ENCODE data around the gene SLC4A5. TPM values are rescaled to one million over a fixed set of nuclear protein-coding genes. Genes with fewer than 3 reads are reported as not detected.

SLC4A5 gene
- polyA plus RNA-seq, 2 of the 4 experiments (the other 2 are of a cell fraction) = 0.50 to 1.1 TPM

DNA sequence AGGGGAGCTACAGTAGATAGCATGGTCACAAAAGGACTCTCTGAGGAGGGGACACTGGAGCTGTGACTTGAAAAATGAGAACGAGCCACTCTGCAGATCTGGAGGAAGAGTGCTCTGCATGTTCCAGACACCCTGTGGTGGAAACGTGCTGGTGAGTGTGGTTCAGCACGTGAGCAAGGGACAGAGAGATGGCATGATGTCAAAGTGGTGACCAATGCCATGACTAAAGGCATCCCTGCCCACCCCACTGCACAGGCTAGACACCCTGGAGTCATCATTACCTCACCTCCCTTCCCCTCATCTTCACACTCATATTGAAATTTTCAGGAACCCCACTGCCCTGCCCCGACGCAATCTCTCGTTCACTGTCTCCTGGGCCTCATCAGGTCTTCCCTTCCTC lies 56.5 kb downstream of the SLC4A5 start (continued):
- TF ChIP-seq FOSB (CRISPR knock-in tag; IDR thresholded peaks at IDR 0.05) = no peak
- TF ChIP-seq HDAC2 (IDR thresholded peaks at IDR 0.05) = no peak
- no peak for TF ChIP-seq ZSCAN20 (CRISPR knock-in tag; IDR thresholded peaks at IDR 0.05)
- no peak for TF ChIP-seq CHD2 (IDR thresholded peaks at IDR 0.05; ENCODE audit: low read length, partially characterized antibody)
- no peak for TF ChIP-seq EP300 (IDR thresholded peaks at IDR 0.05)
- no peak for TF ChIP-seq RCOR1 (IDR thresholded peaks at IDR 0.05; ENCODE audit: low read depth, low read length)

DNA sequence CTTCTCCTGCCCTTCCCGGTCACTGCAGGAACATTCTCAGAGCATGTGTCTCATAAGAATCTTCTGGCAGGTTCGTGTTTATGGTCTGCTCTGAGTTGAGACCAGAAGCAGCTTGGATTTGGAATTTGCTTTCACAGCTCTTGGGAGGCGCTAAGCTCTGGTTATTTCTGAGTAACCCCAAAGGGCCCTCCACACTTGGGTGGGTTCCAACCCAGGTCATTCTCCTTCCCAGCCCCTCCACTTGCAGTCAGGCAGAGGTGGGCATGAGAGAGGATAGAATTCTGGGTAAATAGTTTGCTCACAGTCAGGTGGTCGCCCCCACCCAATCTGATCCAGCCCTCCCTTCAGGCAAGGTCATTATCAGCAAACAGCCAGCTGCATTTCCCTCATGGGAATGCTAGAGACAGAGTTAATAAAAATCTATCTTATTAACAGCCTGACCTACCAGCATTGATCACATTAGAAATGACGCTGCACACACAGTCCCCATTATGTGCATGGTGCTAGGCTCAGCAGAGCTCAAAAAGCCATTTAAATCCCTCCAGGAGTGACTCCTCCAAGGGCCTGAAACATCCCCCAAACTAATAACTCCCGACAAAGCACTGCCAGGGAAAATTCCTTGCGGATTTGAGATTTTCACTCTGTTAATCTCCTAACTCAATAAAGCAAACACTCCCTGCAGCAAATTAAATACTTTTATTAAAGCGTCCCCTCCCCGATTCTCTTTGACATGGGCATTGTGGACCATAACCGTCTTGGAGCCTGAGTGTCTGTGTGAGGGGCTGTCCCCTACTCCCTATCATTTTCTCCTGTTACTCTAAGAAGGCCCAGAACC lies 61.9 kb downstream of the SLC4A5 start:
- ATAC-seq = no peak
- no peak overlapping the region for H3K4me2 ChIP-seq
- no peak for TF ChIP-seq CHD4 (IDR thresholded peaks at IDR 0.05; ENCODE audit: borderline replicate concordance)
- TF ChIP-seq, protein P1, sequence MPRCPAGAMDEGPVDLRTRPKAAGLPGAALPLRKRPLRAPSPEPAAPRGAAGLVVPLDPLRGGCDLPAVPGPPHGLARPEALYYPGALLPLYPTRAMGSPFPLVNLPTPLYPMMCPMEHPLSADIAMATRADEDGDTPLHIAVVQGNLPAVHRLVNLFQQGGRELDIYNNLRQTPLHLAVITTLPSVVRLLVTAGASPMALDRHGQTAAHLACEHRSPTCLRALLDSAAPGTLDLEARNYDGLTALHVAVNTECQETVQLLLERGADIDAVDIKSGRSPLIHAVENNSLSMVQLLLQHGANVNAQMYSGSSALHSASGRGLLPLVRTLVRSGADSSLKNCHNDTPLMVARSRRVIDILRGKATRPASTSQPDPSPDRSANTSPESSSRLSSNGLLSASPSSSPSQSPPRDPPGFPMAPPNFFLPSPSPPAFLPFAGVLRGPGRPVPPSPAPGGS (IDR thresholded peaks at IDR 0.05) = no peak
- TF ChIP-seq NPAS2 (CRISPR knock-in tag; IDR thresholded peaks at IDR 0.05; ENCODE audit: borderline replicate concordance) = no peak
- TF ChIP-seq POLR2A (IDR thresholded peaks at IDR 0.05; ENCODE audit: low read length) = no peak
- TF ChIP-seq ESRRA (IDR thresholded peaks at IDR 0.05; ENCODE audit: borderline replicate concordance, low read length) = no peak
- TF ChIP-seq RNF2 (IDR thresholded peaks at IDR 0.05; ENCODE audit: borderline replicate concordance, low read depth) = no peak
- TF ChIP-seq, protein P2, sequence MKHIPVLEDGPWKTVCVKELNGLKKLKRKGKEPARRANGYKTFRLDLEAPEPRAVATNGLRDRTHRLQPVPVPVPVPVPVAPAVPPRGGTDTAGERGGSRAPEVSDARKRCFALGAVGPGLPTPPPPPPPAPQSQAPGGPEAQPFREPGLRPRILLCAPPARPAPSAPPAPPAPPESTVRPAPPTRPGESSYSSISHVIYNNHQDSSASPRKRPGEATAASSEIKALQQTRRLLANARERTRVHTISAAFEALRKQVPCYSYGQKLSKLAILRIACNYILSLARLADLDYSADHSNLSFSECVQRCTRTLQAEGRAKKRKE (CRISPR knock-in tag; IDR thresholded peaks at IDR 0.05; ENCODE audit: low read depth) = no peak
- no peak for TF ChIP-seq GATA3 (IDR thresholded peaks at IDR 0.05; ENCODE audit: borderline replicate concordance)
- no peak for TF ChIP-seq BHLHE40 (IDR thresholded peaks at IDR 0.05; ENCODE audit: low read depth, low read length)
- TF ChIP-seq, protein P3, sequence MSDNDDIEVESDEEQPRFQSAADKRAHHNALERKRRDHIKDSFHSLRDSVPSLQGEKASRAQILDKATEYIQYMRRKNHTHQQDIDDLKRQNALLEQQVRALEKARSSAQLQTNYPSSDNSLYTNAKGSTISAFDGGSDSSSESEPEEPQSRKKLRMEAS (IDR thresholded peaks at IDR 0.05) = no peak
- TF ChIP-seq NR3C1 (IDR thresholded peaks at IDR 0.05) = no peak
- no peak for TF ChIP-seq POLR2AphosphoS2 (conservative IDR thresholded peaks at IDR 0.05; ENCODE audit: low read length)
- H3K4me3 ChIP-seq = no peak overlapping the region
- no peaks in the 10 kb centered on the region for H3K9me3 ChIP-seq
- no peak for DNase-seq (ENCODE audit: low read depth in 1 of 2, low spot score in 1 of 2)
- no peak for FAIRE-seq
- ChIA-PET POLR2A (no interaction called here), CTCF (interaction anchor here (1.0 to 3.2 kb wide), 8 partner anchors 9 to 117 kb away, joined by 3 to 19 read pairs (median 4); no protein-coding TSS in a partner anchor)
- 71% methylated on average over 10 of the region's 10 CpGs for WGBS (ENCODE audit: missing lambda C conversion rate)
- no peak overlapping the region for H3K27ac ChIP-seq
- H3K4me1 ChIP-seq = no peaks in the 10 kb centered on the region

DNA sequence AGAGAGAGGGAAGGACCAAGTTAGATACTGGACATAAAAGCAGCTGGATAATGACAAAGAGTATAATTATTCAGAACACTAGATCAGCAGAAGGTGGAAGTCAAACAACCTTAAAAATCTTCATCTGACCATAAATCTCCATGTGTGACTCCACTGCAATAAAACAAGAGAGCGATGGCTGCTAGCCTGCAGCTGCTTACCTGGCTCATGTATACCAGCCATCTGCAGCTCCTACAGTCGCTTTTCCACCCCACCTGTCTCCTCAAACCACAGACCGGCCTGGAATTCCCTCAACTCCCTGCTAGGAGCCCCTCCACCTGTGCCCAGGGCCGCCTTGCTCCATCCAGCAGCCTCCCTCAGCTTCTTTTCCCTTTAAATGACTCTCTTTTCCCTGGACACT lies 64.5 kb downstream of the SLC4A5 start:
- TF ChIP-seq RFX5 (IDR thresholded peaks at IDR 0.05) (no peak), ZSCAN20 (CRISPR knock-in tag; IDR thresholded peaks at IDR 0.05) (no peak), HOXA7 (CRISPR knock-in tag; IDR thresholded peaks at IDR 0.05) (no peak), EP300 (IDR thresholded peaks at IDR 0.05) (no peak), GATA3 (IDR thresholded peaks at IDR 0.05; ENCODE audit: borderline replicate concordance) (no peak), POLR2AphosphoS2 (conservative IDR thresholded peaks at IDR 0.05; ENCODE audit: low read length) (no peak), ZFP36 (IDR thresholded peaks at IDR 0.05; ENCODE audit: borderline replicate concordance, partially characterized antibody) (no peak), CEBPB (IDR thresholded peaks at IDR 0.05) (no peak), KDM5A (IDR thresholded peaks at IDR 0.05) (no peak), CBX2 (IDR thresholded peaks at IDR 0.05; ENCODE audit: borderline replicate concordance, low read depth) (no peak), EHMT2 (IDR thresholded peaks at IDR 0.05; ENCODE audit: low read depth) (no peak), JUNB (IDR thresholded peaks at IDR 0.05) (no peak)
- TF ChIP-seq, protein P1 (IDR thresholded peaks at IDR 0.05) = no peak
- TF ChIP-seq, protein P4, sequence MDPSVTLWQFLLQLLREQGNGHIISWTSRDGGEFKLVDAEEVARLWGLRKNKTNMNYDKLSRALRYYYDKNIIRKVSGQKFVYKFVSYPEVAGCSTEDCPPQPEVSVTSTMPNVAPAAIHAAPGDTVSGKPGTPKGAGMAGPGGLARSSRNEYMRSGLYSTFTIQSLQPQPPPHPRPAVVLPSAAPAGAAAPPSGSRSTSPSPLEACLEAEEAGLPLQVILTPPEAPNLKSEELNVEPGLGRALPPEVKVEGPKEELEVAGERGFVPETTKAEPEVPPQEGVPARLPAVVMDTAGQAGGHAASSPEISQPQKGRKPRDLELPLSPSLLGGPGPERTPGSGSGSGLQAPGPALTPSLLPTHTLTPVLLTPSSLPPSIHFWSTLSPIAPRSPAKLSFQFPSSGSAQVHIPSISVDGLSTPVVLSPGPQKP (IDR thresholded peaks at IDR 0.05; ENCODE audit: low read depth, low read length) = no peak
- TF ChIP-seq, protein P5, sequence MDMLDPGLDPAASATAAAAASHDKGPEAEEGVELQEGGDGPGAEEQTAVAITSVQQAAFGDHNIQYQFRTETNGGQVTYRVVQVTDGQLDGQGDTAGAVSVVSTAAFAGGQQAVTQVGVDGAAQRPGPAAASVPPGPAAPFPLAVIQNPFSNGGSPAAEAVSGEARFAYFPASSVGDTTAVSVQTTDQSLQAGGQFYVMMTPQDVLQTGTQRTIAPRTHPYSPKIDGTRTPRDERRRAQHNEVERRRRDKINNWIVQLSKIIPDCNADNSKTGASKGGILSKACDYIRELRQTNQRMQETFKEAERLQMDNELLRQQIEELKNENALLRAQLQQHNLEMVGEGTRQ (IDR thresholded peaks at IDR 0.05) = no peak
- TF ChIP-seq, protein P6, sequence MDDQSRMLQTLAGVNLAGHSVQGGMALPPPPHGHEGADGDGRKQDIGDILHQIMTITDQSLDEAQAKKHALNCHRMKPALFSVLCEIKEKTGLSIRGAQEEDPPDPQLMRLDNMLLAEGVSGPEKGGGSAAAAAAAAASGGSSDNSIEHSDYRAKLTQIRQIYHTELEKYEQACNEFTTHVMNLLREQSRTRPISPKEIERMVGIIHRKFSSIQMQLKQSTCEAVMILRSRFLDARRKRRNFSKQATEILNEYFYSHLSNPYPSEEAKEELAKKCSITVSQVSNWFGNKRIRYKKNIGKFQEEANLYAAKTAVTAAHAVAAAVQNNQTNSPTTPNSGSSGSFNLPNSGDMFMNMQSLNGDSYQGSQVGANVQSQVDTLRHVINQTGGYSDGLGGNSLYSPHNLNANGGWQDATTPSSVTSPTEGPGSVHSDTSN (IDR thresholded peaks at IDR 0.05) = no peak
- Histone ChIP-seq H3K4me2 (no peak overlapping the region), H3K27ac (no peak overlapping the region), H3K4me3 (no peak overlapping the region), H3K9me3 (no peaks in the 10 kb centered on the region), H3K4me1 (no peaks in the 10 kb centered on the region)
- ChIA-PET CTCF (interaction anchor here (1.1 to 1.9 kb wide), 4 partner anchors 17 to 56 kb away, joined by 4 to 9 read pairs (median 4); no protein-coding TSS in a partner anchor), POLR2A (no interaction called here)
- WGBS (ENCODE audit: missing lambda C conversion rate) = 33% methylated on average over 4 of the region's 4 CpGs
- DNase-seq (ENCODE audit: low read depth in 1 of 2, low spot score in 1 of 2) = no peak
- FAIRE-seq = no peak
- no peak; a peak in 1 of 6 replicates for ATAC-seq

All from A549 (cell line).